GM19043 (cell line): ENCODE results near the gene RFC4.
"Not testable (repeated sequence)": the region's sequence is repeated elsewhere in the genome, so short reads cannot be mapped to it uniquely, and the experiment has no call there.

Source experiments
- ATAC-seq: cut with Tn5 transposase; IDR thresholded peaks from one replicate; pipeline ENCODE4 v1.9.1; 2021; ENCODE audit warnings: low read depth; ENCODE audit not compliant: unreplicated experiment

Gene RFC4

DNA sequence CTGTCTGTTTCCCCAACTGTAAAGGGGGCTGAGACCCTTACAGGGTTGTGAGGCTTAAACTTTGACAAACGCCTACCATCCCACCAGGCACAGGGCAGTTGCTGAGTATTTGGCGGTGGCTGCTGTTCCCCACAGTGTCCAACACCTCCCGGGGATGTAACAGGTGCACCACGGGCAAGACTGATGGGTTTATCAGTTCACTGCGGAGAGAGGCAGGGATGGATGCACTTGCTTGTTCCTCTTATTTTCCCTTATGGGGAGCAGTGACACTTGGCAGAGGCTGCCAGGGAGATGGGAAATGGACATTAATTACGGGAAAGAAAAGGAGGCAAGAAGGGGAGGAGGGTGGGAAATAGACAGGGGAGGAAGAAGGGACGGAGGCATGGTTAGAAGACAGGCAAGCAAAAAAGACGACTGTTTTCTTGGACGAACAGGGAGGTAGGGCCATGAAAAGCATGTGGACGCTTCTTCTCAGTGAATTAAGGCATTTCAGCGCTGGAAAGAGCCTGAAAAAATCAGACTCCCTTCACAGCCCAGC, 19.7 kb upstream of the RFC4 start:
- no peak for ATAC-seq

DNA sequence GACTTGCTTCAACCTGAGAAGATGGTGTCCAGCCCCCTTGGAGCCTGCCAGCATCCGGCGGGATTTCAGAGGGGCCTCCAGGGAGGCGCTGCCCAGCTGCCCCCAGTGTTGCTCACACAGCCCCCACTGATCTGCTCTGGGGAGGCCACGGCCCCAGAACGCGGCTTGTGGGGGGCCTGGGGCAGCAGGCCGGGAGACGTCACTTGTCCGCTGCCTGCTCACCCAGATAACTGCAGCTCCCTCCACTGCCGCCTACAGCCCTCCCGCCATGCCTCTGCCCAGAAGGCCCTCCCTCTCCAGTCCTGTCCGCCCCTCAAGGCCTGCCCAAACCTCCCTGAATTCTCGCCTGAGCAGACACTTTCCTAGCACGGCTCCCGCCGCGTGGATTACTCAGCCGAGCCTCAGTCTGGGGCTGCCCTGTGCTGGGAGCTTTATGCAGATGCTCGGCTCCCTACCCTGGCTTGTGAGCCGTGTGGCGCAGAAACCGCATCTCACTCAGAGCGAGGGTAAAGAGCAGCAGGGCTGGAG, 19.1 kb upstream of the RFC4 start:
- ATAC-seq, result no peak

DNA sequence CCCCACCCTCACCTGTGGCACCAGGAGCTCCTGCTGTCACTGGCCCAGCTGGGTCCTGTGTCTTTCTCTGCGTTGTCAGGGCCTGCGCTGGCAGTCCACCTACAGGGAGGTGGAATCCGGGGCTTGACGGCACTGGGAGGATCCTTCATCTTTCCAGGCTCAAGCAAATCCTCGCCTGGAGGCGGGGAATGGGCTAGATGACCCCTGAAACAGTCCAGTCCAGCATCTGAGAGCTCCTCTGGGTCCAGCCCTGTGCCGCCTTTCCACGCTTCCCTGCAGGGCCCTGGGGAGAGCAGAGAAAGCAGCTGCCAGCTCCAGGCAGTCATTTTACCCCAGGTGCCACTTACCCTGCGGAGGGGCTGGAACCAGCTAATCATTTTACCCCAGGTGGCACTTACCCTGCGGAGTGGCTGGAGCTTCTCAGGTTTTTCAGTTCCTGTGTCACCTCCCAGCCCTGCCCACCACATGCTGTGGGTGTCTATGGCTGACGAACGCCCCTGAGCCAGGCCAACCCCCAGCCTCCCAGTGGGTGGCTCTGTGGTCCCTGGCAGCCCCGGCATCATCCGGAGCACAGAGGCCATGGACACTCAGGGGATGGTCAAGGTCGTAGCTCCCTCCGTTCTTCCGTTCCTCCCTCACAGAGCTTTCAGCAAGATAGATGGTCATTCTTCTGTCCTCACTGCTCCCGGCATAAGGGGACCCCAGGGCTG, 18.3 kb upstream of the RFC4 start:
- no peak for ATAC-seq

DNA sequence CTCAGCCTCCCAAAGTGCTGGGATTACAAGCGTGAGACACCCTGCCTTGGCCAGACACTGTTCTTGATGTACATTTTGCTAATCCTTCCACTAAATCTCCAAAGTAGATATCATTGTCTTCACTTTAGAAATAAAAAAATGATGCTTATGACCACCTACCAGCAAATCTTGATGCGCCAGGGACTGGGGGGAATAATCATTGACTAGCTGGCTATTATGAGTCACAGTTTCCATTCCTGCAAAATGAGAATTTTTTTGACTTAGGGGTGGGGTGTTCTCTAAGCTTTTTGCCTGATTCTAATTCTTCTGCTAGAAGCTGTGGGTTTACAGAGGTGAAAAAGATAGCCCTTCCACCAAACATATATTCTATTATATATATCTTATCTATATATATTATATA, 17.1 kb upstream of the RFC4 start:
- ATAC-seq, result no peak

DNA sequence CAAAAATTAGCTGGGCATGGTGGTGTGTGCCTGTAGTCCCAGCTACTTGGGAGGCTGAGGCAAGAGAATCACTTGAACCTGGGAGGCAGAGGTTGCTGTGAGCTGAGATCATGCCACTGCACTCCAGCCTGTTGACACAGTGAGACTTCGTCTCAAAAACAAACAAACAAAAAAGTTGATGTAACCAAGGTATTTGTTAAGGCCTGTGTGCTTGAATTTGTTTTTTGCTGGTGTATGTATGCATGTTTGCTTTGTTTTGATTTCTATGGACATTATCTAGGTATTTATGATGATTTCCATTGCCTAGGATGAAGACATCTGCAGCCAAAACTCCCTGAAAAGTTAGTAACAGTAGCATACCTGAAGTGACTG, 16.1 kb upstream of the RFC4 start:
- not testable (repeated sequence) for ATAC-seq

DNA sequence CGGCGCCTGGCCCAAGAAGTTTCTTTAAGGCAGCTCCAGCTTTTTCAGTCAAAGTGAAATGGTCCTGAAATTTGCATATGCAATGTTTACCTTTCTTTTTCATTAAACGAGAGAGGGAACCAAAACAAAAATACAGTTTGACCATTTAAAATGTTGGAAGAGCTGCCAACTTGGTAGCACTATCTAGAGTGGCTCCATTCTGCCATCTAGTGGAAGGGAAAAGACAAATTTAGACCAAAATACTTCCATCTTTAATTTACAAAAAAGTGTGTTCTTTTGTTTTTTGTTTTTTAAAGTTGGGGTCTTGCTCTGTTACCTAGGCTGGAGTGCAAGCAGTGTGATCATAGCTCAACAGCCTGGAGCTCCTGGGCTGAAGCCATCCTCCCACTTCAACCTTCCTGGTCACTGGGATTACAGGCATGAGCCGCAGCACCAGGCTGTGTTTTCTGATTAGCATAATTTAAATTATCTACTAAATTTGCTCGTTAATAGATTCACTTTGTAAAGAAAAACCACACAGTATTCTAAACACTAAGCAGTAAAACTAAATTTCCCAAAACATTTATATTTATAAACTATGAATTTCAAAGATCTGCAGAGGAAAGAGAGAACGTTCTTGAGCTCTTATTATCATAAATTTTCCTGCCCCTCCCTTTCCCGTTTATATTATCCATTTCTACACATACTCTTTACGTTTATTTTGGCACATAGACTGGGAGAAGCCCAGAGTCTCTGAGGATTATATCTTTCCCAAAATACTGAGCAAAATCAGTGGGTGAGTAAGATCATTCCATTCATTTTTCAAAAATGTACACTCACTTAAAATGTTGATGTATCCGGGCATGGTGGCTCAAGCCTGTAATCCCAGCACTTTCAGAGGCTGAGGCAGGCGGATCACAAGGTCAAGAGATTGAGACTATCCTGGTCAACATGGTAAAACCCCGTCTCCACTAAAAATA, 15.4 kb upstream of the RFC4 start:
- ATAC-seq, result no peak

DNA sequence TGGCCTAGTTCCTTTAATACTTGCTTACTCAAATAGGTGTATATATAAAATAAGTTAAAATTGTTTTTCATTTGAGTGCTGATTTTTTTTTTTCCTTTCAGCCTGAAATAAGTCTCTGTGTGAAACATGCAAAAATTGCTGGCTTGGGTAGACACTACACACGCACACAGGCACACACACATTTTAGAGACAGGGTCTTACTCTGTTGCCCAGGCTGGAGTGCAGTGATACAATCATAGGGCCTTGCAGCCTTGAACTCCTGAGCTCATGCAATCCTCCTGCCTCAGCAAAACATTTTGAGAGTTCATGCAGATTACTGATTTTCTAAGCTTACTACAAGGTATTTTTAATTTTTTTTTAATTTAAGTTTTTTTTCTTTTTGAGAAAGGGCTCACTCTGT, 12.7 kb upstream of the RFC4 start:
- no peak for ATAC-seq

DNA sequence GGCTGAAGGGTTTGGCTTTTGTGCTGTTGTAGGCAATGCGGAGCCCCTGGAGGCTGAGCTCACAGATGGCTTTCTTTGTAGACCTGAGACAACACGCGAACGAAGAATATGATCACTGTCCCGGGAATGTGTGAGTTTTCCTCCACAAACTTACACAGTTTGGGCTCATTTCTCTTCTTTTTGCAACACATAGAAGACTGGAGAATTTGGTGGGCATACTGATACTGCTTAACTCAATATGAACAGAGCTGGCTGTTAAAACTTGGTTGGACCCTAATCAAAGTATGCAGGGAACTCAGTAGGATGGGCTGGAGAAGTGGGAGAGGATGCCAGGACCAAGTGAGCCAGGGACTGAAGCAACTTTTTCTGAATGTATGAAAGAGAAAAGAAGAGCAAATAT, 12.2 kb upstream of the RFC4 start:
- no peak for ATAC-seq

DNA sequence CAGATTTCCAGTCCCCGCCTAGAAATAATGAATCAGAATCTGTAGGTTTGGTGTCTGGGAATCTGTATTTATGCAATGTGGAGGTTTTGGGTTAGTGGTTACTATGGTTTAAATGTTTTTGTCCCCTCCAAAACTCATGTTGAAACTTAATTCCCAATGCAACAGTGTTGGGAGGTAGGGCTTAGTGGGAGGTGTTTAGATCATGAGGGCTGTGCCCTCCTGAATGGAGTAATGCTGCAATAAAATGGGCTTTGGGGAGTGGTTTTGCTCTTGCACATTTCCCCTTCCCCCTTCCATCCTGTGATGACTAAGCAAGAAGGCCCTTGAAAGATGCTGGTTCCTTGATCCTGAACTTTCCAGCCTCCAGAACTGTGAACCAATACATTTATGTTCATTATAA, 9.2 kb upstream of the RFC4 start:
- no peak for ATAC-seq

DNA sequence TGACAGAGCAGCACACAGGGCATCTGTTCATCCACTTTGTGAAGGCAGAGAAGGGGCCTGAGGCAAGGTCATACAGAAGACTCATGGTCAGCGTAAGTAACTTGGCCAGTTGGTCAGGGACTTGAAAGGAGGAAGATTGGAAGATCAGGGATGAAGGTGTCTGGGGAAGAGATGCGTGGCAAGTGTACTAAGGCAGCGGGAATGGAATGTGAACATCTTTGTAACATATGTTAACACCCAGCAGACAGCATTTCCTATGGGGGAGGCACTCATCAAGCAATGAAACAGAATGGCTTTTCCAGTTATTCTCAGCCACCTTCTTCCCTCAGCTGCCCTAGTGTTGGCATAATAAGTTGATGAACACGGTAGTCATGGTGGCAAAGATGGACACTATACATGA, 7.8 kb upstream of the RFC4 start:
- ATAC-seq, result no peak

DNA sequence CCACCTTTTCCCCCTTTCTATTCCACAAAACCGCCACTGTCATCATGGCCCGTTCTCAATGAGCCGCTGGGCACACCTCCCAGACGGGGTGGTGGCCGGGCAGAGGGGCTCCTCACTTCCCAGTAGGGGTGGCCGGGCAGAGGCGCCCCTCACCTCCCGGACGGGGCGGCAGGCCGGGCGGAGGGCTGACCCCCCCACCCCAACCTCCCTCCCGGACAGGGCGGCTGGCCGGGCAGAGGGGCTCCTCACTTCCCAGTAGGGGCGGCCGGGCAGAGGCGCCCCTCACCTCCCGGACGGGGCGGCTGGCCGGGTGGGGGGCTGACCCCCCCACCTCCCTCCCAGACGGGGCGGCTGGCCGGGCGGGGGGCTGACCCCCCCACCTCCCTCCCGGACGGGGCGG, 5.0 kb upstream of the RFC4 start:
- not testable (repeated sequence) for ATAC-seq

DNA sequence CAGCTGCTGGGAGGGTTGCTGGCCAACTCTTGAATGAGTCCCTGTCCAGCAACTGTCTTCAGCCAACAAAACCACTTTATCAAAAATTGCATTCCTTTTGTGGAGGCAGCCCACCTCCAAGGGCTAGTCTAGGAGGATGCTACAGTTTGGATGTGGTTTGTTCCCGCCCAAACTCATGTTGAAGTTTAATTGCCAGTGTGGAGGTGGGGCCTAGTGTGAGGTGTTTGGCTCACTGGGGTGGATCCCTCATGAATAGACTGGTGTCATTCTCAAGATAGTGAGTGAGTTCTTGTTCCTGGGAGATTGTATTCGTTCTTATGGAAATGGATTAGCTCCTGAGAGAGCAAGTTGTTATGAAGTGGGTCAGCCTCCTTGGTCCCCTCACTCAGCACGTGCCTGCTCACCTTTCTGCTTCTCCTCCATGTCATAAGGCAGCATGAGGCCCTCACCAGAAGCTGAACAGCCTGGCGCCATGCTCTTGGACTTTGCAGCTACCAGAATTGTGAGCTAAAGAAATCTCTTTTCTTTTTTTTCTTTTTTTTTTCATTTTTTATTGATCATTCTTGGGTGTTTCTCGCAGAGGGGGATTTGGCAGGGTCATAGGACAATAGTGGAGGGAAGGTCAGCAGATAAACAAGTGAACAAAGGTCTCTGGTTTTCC, 4.2 kb upstream of the RFC4 start:
- ATAC-seq, result no peak

DNA sequence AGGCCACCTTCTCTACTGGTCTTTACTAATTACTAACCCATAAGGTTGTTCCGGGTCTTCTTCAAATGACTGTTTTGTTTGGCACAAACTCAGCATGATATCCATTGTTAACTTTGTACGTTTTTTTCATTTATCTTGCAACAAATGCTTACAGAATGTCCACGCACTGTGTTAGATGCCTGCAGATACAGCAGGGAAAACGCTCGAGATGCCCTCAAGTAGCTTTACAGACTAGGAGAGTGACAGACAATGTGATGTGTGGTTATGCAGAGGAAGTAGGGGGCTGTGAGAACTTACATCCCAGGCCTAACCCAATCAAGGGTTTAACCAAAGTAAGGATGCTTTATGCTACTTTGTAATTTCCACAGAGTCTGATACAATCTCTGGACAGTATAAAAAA, 949 bp upstream of the RFC4 start:
- ATAC-seq, result no peak

DNA sequence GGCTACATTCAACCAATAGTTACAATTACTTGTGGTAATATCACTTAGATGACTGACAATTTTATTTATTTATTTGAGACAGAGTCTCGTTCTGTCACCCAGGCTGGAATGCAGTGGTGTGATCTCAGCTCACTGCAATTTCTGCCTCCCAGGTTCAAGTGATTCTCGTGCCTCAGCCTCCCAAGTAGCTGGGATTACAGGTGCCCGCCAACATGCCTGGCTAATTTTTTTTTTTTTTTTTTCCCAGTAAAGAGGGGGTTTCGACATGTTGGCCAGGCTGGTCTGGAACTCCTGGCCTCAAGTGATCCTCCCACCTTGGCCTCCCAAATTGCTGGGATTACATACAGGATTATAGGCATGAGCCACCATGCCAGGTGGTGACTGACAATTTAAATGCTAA, 2.8 kb downstream of the RFC4 start:
- ATAC-seq, result not testable (repeated sequence)

DNA sequence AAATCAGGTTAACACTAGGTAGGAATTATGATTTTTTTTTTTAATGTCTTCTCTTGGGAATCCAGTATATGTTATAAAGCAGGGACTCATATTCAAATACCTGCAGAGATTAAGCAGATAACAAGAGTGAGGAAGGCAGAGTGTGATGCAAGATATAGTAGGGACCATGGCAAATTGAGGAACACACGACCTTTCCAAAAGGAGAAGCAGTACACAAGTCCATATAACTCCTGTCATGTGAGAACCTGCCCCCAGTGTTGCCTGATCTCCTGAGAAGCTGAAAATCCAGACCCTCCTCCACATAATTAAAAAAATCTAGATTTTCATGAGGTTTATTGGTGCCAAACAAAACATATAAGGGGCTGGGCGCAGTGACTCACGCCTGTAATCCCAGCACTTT, 3.6 kb downstream of the RFC4 start:
- no peak for ATAC-seq

DNA sequence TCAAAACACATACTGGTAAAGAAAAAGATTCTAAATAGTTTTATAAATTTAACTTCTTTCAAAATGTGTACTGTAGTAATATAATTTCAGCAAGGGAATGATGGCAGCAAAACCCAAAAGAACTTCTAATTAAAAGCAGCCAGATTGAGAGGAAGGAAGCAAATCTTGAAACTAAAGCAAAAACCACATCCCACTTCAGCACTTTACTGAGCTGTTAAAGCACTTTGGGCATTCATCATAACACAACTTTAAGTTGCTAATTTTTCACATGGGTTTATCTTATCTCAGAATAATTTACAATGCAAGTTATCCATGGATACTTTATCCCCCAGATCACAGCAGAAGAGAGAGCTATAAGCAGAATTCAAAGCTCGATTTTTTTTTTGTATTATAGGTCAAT, 6.0 kb downstream of the RFC4 start:
- ATAC-seq, result no peak

DNA sequence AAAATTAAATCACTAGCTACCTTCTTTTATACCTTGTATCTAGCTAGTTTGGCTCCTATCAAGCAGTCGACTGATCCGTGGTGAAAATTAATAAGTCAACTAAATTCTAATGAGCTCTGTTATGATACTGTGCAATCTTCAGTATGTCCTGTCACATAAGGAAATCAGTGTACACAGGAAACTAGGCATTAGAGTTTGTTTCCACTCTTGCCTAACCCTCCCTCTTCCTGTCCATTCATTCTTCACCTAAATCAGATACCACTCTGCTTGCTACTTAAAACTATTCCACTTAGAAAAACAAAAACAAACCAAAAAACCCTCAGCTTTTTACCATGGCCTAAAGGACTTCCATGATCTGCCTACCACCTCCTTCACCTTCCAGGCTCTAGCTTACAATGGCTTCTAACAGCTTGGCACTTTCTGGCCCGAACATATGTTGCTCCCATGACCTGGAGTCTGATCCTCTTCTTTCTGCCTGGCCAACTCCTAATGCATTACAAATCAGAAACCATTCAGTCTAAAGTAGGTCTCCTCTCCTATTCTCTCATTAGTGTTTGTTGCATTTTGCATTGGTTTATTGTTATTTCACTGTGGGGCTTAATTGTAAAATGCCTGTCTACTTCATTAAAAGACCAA, 7.9 kb downstream of the RFC4 start:
- ATAC-seq, result no peak

DNA sequence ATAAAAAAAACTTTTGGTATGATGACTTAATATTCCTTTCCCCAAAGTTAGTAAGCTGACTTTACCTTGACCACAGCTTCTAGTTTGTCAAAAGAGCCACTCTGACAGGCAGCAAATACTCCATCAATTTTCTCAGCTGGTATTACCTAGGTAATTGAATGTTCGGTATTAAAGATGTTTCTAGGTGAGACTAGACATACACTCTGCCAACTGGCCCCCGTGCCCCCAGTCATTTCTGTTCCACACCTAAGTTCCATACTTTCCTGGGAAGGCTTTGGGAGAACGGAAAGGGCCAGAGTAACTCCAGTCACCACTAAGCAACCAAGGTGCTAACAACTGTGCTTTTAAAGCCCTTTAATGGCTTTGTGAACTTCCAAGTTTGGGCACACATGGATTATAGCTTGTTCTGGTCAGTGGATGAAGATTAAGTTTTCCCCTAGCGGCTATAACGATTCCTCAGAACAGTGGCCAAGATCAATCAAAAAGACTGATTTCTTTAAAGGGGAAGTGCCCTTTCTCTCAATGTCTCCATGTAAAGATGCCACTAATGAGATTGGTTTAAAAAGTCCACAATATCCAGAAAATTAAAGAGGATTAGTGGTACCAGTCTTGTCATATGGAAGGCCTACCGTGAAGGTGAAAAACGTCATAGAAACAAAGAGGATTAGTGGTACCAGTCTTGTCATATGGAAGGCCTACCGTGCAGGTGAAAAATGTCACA, 15.9 kb downstream of the RFC4 start:
- ATAC-seq, result no peak

DNA sequence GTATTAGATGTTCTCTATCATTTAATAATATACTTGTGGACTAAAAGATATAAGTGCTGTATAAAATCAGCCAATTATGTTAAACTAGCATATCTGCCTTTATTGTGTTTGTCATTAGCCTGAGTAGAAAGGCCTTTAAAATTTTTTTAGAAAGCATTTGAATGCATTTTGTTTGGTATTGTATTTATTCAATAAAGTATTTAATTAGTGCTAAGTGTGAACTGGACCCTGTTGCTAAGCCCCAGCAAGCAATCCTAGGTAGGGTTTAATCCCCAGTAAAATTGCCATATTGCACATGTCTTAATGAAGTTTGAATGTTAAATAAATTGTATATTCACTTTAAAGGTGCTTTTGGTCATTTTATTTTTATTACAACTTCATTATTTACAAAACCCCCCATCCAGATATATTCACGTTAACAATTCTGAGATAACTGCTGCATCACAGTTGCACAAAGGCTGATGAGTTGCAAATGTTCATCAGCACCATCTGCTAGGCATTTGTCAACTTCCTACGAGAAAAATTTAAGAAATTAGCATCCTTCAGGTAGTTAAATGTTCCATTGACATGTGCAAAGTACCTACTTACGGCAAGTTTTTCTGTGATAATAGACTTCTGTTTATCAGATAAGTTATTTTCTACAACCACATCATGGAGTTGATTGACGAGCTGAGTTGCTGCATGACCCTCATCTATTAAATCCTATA, 16.6 kb downstream of the RFC4 start:
- no peak for ATAC-seq
